Activated CD8-positive, alpha-beta memory T cell treated with anti-CD3 and anti-CD28 coated beads, Interleukin-2, amount 50 U/mL, for 24 hours (primary cell): Measurements from ENCODE around the gene PRKAR1B.

Experiments
- DNase-seq: peaks from one replicate; pipeline ENCODE4 v3.0.0-alpha.2; 2020; ENCODE audit errors: extremely low read depth

The PRKAR1B gene

DNA sequence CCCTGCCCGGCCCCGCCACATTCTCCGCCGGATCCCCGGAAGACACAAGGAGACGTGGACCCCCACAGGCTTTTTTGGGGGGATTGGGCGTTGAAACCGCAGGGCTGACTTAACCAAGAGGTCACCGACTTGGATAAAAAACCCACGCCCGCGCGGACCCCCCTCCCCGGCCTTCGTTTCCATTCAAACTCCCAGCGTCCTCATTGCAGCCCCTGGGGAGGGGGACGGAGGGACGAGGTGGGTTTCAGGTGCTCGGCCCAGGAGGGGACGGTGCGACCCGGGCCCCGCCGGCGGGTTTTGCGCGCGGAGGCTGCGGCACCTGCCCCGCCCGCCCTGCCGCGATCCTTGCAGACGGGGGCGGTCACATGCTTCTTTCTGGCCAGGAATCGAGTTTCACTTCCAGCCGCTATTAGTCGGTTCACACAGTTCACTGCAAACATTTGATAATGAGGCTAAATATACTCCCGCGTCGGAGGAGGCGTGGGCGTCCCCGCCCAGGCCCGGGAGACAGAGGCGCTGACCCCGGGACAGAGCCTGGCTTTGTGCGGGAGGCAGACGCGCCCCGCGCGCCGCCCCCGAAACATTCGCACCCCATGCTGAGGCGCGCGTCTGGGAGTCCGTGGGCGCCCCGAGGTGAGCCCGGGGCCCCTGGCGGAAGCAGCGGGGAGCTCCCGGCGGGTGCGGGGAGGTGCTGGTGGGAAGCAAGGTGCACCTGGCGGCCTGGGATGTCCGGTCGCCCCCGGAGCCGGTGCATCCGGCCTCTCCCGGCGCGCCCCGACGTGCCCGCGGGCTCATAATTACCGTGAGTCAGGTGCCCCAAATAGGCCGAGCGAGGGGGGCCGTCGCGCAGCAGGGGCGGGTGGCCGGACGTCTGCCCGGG, 204.8 kb downstream of the PRKAR1B start:
- DNase-seq = no peak

DNA sequence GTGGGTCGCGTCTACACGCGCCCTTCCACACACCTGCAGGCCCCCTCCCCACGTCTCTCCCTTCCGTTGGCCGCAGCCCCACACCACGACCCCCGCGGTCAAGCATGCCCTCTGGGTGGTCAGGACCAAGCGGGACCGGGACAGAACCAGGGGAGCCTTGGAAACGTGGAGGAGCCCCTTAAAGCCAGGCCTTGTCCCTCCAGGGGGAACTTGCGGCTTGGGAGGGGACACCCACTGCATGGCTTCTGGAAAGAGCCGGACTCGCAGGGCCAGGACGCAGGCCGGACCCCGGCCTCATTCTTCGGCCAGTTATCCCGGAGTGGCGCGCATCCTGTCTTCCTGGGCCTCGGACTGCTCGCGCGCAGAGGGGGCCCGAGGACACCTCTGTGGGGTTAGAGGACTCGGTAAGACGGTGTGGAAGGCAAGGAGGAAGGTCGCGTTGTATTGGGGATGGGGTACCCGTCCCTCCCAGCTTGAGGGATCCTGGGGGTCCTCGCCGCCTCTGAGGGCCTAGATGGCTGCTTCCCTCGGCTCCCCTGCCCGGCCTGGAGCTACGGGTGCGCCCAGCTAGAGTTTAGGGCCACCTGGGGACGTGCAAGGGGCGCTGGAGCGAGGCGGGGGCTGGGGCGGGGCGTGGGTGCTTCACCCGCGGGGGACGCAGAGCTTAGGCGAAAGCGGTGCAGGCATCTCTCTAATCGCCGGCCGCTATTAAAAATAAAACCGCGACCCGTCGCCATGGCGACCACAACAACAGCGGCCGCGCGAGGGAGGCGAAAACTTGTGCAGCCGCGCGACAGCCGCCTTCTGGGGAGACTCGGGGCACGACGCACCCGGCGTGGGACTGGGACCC, 205.6 kb downstream of the PRKAR1B start:
- no peak for DNase-seq

DNA sequence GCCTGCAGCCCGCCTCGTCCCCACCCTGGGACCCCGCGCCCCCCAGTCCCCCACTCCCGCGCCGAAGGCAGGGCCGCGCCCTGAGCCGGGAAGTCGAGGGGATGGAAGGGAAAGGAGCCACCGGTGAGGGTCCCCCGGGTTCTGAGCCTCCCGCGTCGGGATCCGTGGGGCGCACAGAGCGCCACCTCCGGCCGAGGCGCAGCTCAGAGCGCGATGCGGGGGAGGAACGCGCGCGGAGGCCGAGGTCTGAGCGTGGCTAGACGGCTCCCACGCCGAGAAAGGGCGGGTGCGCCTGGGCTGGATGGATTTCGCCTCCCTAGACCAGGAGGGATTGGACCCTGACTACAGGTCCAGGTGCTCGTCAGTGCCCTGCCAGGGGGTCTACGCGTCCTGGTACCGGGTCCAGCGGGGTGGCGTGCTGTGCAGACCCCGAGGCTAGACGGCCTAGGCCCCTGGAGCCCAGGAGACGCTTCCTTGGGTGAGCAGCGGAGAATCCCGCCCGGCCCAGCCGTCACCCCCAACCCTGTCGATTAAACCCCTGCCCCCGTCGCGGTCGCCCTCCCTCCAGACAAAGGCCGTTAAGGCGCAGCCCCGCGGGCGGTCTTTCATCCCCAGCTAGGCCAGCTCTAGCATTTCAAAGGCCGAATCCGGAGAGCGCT, 206.4 kb downstream of the PRKAR1B start:
- DNase-seq = no peak

DNA sequence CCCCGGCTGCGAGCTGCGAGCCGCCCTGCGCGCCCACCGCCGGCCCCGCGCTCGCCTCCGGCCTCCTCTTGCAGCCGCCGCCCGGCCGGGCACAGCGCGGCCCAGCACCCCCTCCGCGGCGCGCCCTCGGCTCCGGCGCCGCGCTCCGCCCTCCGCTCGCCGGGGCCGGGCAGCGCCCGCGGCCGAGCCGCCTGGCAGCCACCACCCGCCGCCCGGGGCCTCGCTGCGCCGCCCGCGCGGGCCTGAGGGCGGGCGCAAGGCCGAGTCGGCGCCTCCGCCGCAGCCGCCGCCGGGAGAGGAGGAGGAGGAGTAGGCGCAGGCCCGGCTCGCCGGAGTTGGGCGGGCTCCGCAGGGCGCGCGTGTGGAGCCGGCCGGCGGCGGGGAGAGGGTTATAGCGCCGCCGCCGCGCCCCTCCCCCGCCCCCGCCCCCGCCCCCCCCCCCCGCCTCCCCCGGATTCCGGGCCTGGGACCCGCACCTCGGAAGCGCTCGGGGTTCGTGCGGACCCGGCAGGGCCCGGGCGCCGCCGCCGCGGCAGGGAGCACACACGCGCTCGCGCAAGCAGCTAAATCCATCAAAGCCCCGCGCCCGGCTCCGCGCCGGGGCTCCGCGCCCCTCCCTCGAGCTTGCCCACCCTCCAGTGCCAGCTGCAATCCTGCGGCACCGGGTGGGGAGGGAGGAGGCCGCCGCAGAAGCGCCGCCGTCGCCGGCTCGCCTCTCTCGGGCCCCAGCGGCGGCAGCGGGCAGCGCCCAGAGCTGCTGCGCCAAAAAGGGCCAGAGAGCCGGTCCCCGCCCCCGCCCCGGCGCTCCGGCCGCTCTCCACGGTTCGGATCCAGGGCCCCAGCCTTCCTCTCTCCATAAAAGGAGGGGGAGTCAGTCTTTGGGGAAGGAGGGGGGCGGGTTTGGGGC, 207.3 kb downstream of the PRKAR1B start, which contains the start of gene PDGFA:
TSS of gene PDGFA (minus strand) at position 363 of the 907 bp plus-strand sequence. CDS start 845 bp downstream, outside the sequence.
- no peak for DNase-seq

DNA sequence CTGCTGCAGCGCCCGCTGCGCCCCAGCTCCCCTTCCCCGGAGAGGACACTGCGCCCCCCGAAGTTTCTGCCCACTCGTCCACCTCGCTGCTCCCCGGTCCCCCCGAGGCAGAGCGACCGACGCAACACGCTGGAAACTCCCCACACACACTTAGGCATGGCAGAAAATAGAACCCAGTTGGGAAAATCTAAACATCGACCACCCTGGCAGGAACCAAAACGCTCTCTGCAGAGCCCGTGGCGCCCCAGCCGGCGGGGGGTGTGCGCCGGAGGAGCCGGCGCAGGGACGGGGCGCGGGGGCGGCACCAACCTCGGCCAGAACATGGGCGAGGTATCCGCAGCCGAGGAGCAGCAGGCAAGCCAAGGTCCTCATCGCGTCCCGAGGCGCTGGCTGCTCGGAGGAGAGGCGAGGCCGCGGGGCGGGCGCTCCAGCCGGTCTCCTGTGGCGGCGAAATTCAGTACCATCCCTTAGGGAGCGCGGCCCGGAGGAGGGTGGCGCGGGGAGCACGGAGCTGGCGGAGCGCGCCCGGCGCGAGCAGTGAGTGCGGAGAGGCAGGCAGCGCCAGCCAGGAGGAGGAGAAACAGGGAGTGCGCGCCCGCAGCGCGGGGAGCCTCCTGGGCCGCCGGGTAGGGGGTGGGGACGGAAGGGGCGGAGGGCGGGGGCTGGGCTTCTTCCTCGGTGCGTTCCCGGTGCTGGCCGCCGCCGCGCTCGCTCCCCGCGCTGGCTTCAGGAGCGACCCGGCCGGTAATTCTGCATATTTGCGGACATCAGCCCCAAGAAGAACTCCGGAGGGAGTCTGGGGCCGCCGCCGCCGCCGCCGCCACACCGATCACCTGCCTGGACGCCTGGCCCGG, 208.2 kb downstream of the PRKAR1B start:
- DNase-seq = no peak

DNA sequence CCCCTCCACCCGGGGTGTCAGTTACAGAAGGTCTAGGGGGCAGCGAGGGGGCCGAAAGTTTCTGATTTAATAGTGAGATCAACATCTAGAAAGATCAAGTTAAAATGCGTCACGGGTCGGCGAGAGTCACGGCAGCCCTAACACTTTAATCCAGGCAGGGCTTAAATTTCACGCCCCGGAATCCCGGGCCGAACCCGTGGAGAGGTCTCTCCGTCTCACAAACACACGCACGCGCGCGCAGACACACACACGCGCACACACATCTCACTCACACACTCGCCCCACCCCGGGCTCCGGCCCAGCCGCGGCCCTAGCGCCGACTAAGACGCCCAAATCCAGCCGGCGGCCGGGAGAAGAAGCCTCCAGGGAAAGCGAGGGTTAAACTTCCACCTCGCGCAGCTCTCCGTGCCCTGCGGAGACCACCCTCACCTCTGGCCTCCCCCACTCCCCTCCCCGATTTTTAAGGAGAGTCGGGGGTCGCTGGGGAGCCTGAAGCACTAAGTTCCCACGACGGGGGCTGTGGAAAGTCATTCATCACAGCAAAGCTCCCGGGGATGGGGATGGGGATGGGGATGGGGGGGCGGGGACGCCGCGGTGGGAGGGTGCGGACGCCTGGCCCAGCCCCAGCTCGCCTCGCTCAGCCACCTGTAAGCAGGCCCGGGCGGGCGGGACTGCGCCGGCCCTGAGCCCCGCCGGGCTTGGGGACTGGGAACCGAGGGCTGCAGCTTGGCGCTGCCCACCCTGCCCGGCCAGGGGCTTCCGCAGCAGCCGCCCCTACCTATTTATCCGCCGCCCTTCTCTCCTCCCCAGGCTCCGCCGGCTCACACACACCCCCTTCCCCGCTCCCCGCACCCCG, 209.1 kb downstream of the PRKAR1B start:
- DNase-seq = no peak

DNA sequence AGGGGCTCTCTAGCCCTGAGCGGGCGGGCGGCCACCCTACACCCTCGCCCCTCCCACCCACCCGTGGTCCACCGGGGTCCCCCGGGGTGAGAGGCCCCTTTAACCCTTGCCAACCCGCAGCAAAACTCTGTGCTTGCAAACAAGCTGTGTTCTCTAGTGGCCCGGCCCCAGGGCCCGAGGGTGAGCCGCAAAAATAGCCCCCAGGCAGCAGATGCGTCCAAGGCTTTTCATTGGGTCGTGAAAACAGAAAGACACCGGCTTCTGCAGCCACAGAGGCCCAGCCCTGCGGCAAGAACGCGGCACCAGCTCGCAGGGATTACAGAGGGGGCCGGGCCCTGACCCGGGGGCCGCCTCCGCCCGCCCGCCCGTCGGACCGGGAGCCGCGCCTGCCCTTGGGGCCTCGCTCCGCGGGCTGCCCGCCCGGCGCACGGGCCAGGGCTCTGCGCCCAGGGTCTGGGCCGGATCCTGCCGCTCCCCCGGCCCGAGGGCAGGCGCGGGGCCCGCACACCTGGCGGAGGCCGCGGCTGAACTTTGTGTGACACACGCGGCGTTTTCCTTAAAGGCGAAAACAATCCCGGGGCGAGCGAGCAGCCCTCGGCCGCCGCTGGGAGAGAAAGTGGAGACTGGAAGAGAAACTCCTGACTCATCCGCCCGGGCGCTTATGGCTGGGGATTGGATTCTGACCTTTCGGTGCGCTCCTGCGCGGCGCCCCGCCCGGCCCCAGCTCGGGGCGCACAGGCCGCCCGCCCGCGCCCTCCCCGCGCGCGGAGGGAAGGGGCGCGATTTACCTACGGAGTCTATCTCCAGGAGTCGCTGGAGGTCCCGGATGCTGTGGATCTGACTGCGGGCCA, 210.2 kb downstream of the PRKAR1B start:
- no peak for DNase-seq

DNA sequence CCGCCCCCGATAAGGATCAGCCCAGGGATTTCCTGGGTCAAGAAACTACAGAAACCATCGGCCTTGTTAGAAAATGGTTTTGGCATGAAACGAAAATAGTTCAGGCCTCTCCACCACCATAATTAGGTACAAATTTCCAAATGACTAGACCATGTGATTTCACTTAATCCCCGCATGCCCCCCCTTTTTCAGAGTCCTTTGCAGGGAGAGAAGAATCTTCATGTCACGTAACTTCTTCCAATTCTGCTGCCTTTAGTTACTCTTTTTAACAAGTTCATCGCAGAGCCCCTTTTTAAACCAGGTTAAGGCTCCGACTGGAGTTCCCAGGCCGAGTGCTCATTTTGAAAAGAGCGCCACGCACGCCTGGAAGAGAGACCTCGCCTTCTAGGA, 210.9 kb downstream of the PRKAR1B start:
- no peak for DNase-seq

DNA sequence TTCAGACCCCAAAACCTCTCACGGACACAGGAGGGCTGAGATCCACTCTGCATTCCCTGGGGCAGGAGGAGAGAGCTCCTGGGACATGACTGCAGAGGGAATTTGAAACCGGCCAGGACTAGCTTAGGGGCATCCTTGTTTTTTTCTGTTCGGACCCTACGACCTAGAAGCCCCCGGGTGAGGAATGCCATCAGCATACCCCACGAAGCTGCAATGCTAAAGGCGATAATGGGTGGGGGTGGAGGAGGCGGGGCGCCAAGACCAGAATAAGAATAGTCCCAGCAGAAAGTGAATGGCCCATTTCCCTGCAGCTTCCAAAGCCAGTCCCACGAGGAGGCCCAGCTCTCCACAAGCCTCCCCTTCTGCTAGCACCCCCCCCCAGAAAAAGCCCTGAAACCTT, 211.5 kb downstream of the PRKAR1B start:
- no peak for DNase-seq

DNA sequence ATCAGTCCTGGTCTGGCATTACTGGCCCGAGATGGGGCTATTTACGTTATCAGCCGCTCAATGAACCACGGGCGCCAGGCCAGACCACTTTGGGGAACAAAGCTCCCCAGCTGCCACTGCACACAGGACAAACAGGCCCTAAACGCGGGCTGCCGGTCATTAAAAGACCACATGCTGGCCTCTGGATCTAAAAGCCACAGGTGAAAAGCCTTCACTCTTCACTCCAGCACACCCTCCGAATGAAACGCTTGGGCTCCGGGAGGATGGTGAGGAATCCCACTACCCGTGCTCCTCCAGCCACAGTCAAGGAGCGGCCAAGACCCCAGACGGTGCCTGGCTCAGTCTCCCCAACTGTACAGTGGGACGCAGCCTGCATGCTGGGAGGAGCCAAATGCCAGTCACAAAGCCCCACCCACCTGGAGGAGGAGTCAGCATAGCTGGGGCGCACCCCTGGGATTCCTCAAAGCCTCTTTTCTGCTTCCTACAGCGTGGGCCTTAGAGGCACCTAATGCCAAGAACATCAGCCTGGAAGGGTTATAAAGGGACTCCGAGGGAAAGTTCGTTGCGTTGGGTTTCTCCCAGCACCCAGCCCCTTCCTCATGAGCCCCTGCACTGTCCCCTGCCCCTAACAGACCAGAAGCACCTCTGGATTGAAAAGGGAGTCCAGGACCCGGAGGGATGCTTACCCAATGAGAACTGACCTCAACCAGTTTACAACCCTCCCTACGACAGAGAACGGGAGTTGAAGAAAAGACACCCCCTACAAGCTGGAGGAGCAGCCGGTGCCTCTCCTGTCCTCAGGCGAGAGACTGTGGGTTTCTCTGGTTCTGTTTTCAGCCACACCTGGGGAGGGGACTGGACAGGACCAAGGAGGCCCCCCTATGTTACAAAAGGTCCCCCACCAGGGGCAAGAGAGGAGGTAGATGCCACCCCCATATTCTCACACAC, 212.2 kb downstream of the PRKAR1B start:
- DNase-seq = no peak

DNA sequence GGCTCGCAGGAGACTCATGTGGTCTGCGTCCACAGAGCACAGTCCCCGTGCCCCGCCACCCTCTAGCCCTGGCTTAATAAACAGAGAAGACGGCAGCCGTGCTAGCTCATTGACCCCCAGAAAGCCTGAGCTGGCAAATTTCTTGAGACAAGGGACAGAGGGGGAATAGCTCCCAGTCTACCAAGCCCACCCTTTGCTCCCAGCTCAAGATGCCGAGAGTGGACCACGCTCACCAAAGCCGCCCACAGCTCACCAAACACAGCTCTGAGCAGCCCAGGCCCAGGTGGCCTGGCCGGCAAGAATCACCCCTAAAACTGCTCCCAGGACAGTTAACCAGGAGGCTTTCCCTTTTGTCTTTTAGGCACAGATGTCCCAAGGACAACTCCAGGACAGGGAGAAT, 212.8 kb downstream of the PRKAR1B start:
- no peak for DNase-seq

DNA sequence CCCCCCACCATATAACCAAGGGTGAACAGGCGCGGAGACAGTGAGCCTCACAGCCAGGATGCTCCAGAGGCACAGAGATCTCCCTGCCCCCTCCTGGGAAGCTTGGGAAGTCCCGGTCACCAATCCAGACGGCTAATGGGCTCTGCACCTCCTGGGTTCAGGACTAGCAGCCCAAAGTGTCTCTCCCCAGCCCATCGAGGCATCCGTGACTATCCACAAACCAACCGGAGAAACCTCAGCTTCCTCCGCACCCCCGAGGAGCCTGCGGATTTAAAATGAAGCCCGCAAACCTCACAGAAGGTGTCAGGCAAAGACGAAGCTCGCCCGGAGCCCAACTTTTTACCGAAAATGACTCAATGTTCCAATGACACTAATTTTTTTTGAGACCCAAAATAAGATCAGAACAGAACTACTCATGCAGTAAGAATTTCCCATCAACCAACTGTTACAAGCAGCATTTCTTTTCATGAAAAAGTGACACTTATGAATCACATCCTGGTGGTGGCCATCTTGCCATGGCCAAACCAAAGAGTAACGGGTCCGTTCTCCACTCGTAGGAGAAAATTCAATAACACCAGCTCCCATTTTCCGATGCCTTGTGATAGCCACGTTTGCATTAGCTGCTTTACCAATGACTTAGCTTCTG, 213.4 kb downstream of the PRKAR1B start:
- no peak for DNase-seq

DNA sequence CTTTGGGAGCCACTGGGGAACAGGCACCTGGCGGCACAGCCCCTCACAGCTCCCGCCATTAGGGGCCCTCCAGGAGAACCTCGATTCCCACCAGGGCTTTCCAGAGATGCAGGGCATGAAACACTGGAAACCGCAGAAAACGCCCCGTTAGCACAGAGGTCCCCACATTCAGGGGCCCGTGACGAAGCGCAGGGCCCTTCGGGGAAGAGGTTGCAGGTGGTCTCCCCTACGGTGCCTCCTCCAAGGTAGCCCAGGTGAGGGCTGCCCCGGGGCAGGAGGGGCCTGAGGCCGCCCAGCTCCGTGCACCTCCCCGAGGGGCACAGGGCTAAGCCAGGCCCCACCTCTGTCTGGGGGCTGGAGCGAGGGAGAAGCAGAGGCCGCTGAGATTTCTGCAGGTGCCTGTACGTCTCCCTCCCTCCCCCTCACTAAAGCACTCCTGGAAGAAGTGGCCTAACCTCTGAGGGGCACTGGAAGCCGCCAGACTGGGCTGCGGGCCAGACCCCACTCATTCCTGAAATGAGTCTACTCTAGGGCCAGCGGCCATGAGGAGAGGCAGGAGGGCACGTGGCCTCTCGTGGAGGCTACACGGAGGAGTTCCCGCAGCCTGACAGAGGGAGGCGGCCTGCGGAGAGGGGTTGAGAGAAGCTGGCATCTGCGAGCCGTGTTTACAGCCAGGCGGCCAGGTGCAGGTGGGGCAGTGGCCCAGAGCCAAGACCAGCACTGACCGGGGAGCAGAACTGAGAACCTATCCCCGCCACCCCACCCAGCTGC, 214.4 kb downstream of the PRKAR1B start:
- no peak for DNase-seq

DNA sequence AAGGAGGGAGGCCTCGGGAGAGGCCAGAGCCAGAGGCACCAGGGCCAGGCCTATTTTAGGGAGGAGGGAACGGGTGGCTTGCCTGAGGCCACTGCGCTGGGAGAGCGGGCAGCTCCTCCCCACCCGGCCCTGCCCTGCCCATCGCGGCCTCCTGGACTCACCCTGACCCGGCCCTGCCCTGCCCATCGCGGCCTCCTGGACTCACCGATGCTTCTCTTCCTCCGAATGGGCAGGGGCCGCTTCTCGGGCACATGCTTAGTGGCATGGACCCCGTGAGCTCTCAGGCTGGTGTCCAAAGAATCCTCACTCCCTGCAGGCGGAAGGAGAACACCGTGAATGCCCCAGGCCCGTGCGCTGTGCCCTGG, 215.0 kb downstream of the PRKAR1B start:
- DNase-seq = no peak

DNA sequence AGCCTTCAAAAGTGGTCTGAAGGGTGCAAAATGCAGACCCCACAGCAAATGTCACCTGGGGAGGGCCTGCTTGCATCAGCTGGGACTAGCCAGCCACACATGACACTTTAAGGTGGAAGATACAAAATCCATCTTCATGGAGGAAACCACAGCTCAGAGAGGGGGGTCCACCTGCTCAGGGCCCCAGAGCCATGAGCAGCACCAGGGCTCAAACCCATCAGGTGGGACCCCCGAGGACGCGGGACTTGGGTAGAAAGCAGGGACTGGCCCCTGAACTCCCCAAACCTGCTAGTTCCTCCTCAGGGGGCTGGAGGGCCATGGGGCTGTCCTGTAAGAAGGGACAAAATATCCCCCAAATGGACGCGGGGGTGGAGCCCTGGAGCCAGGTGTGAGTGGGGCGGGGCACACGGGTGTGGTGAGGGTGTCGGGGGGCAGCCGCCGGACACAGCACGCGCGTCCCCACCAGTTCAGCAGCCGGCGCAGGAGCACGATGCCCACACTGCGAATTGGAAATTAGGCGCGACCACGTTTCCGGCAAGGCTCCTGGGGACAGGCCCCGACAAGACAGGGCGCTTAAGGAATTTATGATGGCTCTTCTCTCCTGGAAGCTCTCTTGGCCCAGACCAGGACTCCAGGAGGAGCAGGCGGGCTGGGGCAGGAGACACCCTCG, 215.5 kb downstream of the PRKAR1B start:
- DNase-seq = no peak
